ENCODE data around the gene IRF9.
A peak's percentile ranks its signal among the peaks of the same experiment; 100 is the strongest.

IRF9 gene, protein sequence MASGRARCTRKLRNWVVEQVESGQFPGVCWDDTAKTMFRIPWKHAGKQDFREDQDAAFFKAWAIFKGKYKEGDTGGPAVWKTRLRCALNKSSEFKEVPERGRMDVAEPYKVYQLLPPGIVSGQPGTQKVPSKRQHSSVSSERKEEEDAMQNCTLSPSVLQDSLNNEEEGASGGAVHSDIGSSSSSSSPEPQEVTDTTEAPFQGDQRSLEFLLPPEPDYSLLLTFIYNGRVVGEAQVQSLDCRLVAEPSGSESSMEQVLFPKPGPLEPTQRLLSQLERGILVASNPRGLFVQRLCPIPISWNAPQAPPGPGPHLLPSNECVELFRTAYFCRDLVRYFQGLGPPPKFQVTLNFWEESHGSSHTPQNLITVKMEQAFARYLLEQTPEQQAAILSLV

DNA sequence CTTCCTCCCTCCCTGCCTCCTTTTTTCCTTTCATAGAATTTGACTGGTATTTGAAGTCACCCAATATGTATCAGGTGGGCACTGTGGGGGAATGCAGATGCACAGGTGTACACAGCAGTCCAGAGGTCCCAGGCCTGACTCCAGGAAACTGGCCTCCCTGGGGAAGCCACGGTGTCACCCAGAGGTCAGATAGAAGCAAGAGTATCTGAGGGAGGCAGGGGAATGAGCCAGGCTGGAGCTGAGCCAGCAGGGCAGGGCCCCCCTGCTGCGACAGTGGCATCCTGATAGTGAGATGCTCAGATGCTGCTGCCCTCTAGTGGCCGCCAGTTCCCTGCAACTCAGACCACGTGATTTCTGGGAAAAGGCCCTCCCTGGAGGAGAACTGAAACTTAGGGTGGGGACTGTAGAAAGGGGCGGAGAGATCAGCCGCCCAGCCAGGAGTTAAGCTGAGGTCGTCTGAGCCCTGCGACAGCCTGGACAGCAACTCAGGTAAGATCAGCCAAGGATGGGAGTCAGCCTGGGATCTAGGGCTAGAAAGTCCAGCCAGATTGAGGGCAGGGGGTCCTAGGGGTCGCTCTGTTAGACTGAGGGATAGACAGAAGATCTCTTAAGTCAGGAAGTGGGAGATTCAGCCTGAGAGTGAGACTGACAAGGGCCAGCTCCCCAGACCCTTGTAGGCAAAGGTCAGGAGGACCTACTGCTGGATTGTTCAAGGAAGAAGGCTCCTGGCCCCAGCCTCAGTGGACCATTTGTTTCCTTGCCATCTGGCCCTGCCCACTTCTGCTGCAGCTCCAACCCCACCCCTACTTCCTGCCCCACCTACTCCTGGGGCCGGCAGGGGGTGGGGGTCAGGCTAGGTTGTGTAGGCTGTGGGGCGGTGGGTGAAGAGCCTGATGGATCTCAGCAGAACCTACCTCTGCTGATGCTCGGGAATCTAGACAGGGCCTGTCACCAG is at the start of gene IRF9:
IRF9 (plus strand) TSS at position 416 of the 955 bp plus-strand sequence. CDS start 880 bp downstream, outside the sequence.
- H3K27ac Mint-ChIP-seq (ENCODE audit: low read depth) = peak within 1 kb of the TSS; percentile 97
- H3K4me3 Mint-ChIP-seq = peak within 1 kb of the TSS; percentile 96
- H3K9me3 Mint-ChIP-seq = no peaks in the 10 kb centered on the region
- peaks cover 72% of the 10 kb centered on the region for H3K36me3 Mint-ChIP-seq (ENCODE audit: insufficient read depth)
- H3K27me3 Mint-ChIP-seq = no peaks in the 10 kb centered on the region
- H3K4me1 Mint-ChIP-seq = peaks cover 36% of the 10 kb centered on the region
- DNase-seq (ENCODE audit: low spot score in 2 of 2) (peak; percentile 96 to 99), ATAC-seq (replicated peaks; ENCODE audit: extremely low read depth, poor library complexity, severe bottlenecking) (peak; percentile 92)

DNA sequence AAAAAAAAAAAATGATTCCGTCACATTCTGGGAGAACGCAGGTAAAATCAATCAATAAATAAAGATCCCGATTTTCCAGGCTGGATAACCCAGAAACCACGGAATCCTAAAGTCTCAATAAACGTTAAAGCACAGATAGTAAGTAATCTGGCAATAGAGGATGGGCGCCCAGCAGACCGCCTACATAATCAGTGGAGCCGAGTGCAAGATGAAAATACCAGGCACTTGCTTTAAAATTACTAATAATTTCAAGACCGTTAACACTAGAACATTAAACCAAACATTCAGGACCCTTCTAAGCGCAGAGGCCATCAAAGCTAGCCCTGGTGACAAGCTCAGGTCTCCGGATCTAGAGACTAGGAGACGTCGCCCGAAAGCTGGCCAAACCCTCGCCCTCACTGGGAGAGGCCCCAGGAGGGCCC is 47.7 kb upstream of the IRF9 start:
- Mint-ChIP-seq H3K36me3 (ENCODE audit: insufficient read depth) (peaks cover 19% of the 10 kb centered on the region), H3K4me1 (peaks cover 31% of the 10 kb centered on the region), H3K27me3 (no peaks in the 10 kb centered on the region), H3K9me3 (no peaks in the 10 kb centered on the region), H3K4me3 (peak overlapping the region; percentile 93), H3K27ac (ENCODE audit: low read depth) (peak overlapping the region; percentile 97)
- ATAC-seq (replicated peaks; ENCODE audit: extremely low read depth, poor library complexity, severe bottlenecking) = no peak
- no peak for DNase-seq (ENCODE audit: low spot score in 2 of 2)

DNA sequence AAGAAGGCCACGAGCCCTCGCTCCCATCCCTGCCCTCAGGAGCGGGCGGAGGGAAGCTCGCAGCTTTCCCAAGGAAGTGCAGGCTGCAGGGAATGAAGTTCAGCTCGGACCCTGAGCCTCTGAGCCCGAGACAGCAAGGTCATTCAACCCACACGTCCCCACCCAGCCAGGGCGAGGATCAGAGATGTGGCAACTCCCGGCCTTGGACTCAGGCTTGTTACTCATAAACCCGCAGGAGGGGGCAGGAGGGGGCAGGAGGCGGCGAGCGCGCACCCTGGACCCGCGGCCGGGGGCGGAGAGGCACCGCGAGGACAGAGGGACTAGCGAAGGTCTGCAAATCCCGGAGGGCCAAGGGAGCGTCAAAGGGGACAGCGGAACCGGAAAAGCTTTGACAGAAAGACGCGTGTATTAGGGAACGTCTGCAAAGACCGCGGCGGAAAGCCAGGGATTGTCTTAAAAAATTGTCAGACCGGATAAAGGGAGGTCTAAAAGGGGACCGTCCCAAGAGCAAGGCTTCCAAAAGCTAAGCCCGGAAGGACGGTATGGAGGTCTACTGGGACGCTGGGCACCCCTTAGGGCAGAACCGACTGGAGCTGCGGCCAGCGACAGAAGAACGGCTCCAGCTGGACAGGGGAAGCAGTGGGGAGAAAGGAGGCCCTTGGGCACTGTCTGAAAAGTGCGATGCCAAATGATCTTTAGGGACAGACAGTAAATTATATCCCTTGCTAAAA is 47.1 kb upstream of the IRF9 start:
- Mint-ChIP-seq H3K27me3 (no peaks in the 10 kb centered on the region), H3K4me3 (peak overlapping the region; percentile 93)
- ATAC-seq (replicated peaks; ENCODE audit: extremely low read depth, poor library complexity, severe bottlenecking) = peak; percentile 38

DNA sequence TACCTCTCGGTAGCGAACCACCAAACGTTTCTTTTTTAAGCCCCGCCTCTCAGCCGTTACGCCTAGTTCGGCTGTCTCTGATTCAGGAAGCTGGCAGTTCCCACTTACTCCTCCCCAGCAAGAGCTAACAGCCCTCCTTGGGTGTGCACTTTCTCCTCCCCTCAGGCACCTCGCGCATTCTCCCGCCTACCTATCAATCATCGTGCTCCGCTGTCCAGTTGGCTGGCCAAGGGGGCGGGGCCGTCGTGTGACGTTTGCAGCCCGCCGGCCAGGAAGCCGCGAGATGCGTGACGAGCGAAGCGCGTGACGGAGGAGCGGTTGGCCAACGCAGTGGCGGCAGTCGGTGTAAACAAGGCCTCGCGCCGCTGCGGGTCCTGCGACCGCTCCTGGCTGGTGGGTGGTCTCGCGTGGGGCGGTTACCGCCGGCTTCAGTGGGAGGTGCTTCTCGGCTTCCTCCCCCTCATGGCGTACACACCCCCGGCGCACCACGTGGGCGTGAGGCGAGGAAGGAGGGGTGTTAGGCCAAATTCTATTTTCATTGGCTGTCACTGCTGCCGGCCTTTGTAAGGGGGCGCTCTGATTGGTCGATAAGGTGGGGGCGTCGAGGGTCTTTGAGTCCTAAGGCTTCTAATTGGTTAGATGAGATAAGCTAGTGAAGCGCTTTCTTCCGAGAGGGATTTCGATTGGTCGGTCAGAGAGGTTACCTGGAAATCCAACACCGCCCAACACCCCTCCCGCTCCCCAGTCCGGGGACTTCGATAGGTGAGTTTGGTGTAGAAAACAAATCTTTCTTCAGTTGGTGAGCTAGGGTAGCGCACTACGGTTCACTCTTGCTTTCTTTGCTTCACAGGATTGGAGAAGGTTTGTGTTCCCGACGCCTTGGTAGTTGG is 46.3 kb upstream of the IRF9 start, which contains the start of the genes DCAF11 and NRL:
DCAF11 (plus strand) TSS at position 246 of the 890 bp plus-strand sequence. CDS start 818 bp downstream, outside the sequence.
NRL (minus strand) TSS at position 418 of the 890 bp plus-strand sequence. CDS start 32,101 bp downstream, outside the sequence.
- peak; percentile 87 for ATAC-seq (replicated peaks; ENCODE audit: extremely low read depth, poor library complexity, severe bottlenecking)
- Mint-ChIP-seq H3K4me3 (peak within 1 kb of the TSS; percentile 93), H3K9me3 (no peaks in the 10 kb centered on the region), H3K27ac (ENCODE audit: low read depth) (peak within 1 kb of the TSS; percentile 97), H3K4me1 (peaks cover 29% of the 10 kb centered on the region), H3K27me3 (no peaks in the 10 kb centered on the region), H3K36me3 (ENCODE audit: insufficient read depth) (peaks cover 33% of the 10 kb centered on the region)
- DNase-seq (ENCODE audit: low spot score in 2 of 2) = peak; percentile 97 to 99

More for the DNA sequence above, 47.1 kb upstream of the IRF9 start:
- peak; percentile 68 to 82 for DNase-seq (ENCODE audit: low spot score in 2 of 2)
- H3K9me3 Mint-ChIP-seq = no peaks in the 10 kb centered on the region
- peak overlapping the region; percentile 97 for H3K27ac Mint-ChIP-seq (ENCODE audit: low read depth)
- peaks cover 24% of the 10 kb centered on the region for H3K36me3 Mint-ChIP-seq (ENCODE audit: insufficient read depth)
- H3K4me1 Mint-ChIP-seq = peaks cover 30% of the 10 kb centered on the region

DNA sequence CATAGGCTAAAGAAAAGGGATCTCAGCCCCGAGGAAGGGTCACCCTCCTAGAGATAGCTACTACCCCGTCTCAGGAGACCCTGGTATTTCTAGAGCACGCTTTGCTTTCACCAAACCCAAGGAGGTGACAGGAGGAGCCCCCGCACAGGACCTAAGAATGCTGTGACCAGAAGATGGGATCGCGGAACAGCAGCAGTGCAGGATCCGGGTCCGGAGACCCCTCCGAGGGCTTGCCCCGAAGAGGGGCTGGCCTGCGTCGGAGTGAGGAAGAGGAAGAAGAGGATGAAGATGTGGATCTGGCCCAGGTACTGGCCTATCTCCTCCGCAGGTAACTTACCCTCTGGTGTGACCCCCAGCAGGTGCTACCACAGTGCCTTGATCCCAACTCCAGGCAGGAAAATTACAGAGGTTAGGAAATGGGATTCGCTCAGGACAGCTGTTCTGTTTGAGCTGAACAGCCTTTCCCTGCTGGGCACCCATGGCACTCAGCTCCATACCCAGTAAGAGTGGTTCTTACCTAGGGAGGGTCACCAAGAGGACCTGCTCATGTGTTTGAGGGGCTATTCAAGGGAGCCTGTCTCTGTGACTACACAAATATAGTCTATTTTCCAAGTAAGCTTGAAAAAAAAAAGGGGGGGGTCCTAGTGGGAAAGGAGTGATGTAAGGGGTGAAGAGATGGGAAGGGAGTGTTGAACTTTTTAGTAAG is 45.5 kb upstream of the IRF9 start:
- peaks cover 37% of the 10 kb centered on the region for H3K36me3 Mint-ChIP-seq (ENCODE audit: insufficient read depth)
- no peaks in the 10 kb centered on the region for H3K9me3 Mint-ChIP-seq
- peak overlapping the region; percentile 97 for H3K27ac Mint-ChIP-seq (ENCODE audit: low read depth)
- H3K4me3 Mint-ChIP-seq = peak overlapping the region; percentile 93
- no peak for ATAC-seq (replicated peaks; ENCODE audit: extremely low read depth, poor library complexity, severe bottlenecking)
- H3K27me3 Mint-ChIP-seq = no peaks in the 10 kb centered on the region
- peaks cover 29% of the 10 kb centered on the region for H3K4me1 Mint-ChIP-seq
- no peak for DNase-seq (ENCODE audit: low spot score in 2 of 2)

DNA sequence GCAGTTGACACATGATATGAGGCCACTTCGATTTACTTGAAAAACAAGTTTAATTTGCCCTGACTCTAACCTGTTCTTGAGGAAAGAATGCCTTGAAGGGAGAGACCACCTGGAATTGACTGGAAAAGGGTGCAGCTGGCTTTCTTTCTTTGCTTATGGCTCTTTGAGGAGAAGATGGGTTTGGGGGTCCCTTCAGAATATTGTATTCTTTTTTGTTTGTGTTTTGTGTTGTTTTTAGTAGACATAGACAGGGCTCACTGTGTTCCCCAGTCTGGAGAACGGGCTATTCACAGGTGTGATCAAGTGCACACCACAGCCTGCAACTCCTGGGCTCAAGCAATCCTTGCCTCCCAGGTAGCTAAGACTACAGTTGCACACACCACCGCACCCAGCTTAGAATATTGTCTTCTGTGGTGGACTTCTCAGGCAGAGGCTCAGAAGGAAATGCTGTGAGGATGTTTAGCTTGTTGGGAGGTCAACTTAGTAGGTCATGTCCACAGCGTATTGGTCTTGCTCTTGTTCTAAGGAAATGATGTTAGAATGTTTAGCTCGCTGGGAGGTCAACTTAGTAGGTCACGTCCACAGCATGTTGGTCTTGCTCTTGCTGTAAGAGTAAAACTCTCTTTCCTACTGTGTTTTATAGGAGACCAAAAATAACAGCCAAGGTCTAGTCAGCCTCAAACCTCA is 44.8 kb upstream of the IRF9 start:
- Mint-ChIP-seq H3K27me3 (no peaks in the 10 kb centered on the region), H3K4me1 (peaks cover 29% of the 10 kb centered on the region), H3K36me3 (ENCODE audit: insufficient read depth) (peaks cover 42% of the 10 kb centered on the region), H3K4me3 (peak overlapping the region; percentile 93), H3K9me3 (no peaks in the 10 kb centered on the region), H3K27ac (ENCODE audit: low read depth) (peak overlapping the region; percentile 19)
- no peak for ATAC-seq (replicated peaks; ENCODE audit: extremely low read depth, poor library complexity, severe bottlenecking)
- no peak for DNase-seq (ENCODE audit: low spot score in 2 of 2)

DNA sequence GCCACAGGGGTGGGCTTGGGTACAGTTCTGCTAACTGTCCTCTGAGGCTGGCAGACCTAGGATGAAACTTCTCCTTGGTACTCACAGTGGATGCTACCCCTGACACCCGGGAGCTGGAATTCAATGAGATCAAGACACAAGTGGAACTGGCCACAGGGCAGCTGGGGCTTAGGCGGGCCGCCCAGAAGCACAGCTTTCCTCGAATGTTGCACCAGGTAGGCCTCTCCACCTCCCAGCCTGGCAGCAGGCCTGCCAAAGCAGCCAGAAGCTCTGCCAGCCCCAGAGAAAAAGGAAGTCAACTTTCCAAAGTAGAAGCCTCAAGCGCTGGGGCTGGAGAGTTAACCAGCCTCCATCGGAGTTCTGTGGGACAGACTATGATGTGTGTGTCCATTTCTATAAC is 43.9 kb upstream of the IRF9 start:
- ATAC-seq (replicated peaks; ENCODE audit: extremely low read depth, poor library complexity, severe bottlenecking) = no peak
- peak overlapping the region; percentile 19 for H3K27ac Mint-ChIP-seq (ENCODE audit: low read depth)
- peaks cover 29% of the 10 kb centered on the region for H3K4me1 Mint-ChIP-seq
- no peak overlapping the region for H3K4me3 Mint-ChIP-seq
- H3K9me3 Mint-ChIP-seq = no peaks in the 10 kb centered on the region
- H3K36me3 Mint-ChIP-seq (ENCODE audit: insufficient read depth) = peaks cover 51% of the 10 kb centered on the region
- H3K27me3 Mint-ChIP-seq = no peaks in the 10 kb centered on the region
- no peak for DNase-seq (ENCODE audit: low spot score in 2 of 2)

DNA sequence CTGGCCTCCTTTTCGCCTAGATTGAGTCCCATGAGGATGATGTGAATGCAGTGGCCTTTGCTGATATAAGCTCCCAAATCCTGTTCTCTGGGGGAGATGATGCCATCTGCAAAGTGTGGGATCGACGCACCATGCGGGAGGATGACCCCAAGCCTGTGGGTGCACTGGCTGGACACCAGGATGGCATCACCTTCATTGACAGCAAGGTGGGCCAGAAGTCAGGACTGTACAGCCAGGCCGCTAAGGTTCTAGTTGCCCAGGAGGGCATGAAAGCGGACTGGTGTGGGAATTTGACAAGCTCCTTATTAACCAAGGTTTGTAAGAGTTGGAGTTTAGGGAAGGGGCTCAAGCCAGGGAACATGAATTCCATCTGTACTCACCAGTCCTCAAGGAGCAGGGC is 41.4 kb upstream of the IRF9 start:
- no peaks in the 10 kb centered on the region for H3K27me3 Mint-ChIP-seq
- H3K27ac Mint-ChIP-seq (ENCODE audit: low read depth) = no peak overlapping the region
- DNase-seq (ENCODE audit: low spot score in 2 of 2) (no peak), ATAC-seq (replicated peaks; ENCODE audit: extremely low read depth, poor library complexity, severe bottlenecking) (no peak)
- no peak overlapping the region for H3K4me3 Mint-ChIP-seq
- peaks cover 29% of the 10 kb centered on the region for H3K4me1 Mint-ChIP-seq
- H3K9me3 Mint-ChIP-seq = no peaks in the 10 kb centered on the region
- H3K36me3 Mint-ChIP-seq (ENCODE audit: insufficient read depth) = peaks cover 53% of the 10 kb centered on the region

DNA sequence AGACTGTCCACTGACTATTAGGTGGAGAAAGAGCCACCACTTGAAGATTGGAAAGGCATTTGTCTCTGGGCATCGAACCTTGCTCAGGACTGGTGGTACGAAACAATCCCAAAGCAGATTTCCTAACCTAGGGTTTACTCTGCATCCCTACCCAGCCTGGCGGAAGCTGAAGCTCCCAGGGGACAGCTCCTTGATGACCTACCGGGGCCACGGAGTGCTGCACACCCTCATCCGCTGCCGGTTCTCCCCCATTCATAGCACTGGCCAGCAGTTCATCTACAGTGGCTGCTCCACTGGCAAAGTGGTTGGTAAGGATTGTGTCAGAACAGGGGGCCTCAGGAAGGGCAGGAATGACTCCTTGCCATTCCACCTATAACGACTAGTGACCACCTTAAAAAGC is 39.9 kb upstream of the IRF9 start:
- DNase-seq (ENCODE audit: low spot score in 2 of 2) (no peak), ATAC-seq (replicated peaks; ENCODE audit: extremely low read depth, poor library complexity, severe bottlenecking) (no peak)
- no peak overlapping the region for H3K4me3 Mint-ChIP-seq
- H3K4me1 Mint-ChIP-seq = peaks cover 14% of the 10 kb centered on the region
- no peaks in the 10 kb centered on the region for H3K9me3 Mint-ChIP-seq
- no peaks in the 10 kb centered on the region for H3K27me3 Mint-ChIP-seq
- no peak overlapping the region for H3K27ac Mint-ChIP-seq (ENCODE audit: low read depth)
- peaks cover 47% of the 10 kb centered on the region for H3K36me3 Mint-ChIP-seq (ENCODE audit: insufficient read depth)

DNA sequence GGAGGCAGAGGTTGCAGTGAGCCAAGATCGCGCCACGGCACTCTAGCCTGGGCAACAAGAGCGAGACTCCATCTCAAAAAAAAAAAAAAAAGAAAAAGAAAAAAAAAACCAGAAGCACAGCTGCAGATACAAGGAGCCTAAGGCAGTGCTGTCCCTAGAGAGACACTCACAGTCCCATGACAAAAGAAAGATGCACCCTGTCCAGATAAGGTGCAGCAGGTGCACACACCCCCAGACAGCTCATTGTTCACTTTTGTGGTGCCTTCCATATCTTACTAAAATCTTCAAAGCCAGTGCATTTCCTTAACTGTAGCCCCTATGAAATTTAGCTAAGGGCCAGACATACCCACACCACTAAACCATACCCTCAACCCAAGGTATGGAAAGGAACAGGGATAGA is 38.6 kb upstream of the IRF9 start:
- ATAC-seq (replicated peaks; ENCODE audit: extremely low read depth, poor library complexity, severe bottlenecking) (no peak), DNase-seq (ENCODE audit: low spot score in 2 of 2) (no peak)
- Mint-ChIP-seq H3K4me1 (peaks cover 6% of the 10 kb centered on the region), H3K27ac (ENCODE audit: low read depth) (no peak overlapping the region), H3K36me3 (ENCODE audit: insufficient read depth) (peaks cover 46% of the 10 kb centered on the region), H3K4me3 (no peak overlapping the region), H3K9me3 (no peaks in the 10 kb centered on the region), H3K27me3 (no peaks in the 10 kb centered on the region)

All from central memory CD8-positive, alpha-beta T cell (primary cell).